Activated naive CD8-positive, alpha-beta T cell treated with anti-CD3 and anti-CD28 coated beads, Interleukin-2, amount 10 ng/mL, durations not matched to agents 7 days and 5 days (primary cell): ENCODE measurements around the gene ZNF354C. TPM values are rescaled to one million over a fixed set of nuclear protein-coding genes. Genes with fewer than 3 reads are reported as not detected.

Experiments
- ATAC-seq: fragments of 150-1000 bp; cut with Tn5 transposase; one replicate; pipeline ENCODE4 v1.10.0; 2021; ENCODE audit warnings: low read depth, moderate library complexity
- POLR2A ChIA-PET: fragments of 350-600 bp; sonication (Branson Sonifier 250); formaldehyde crosslinking; loops from one replicate; lab custom pipeline; 2021; ENCODE audit warnings: antibody characterized with exemption; lab: Charles Lee
- DNase-seq: peaks from one replicate; pipeline ENCODE4 v3.0.0; 2021
- H3K27ac Mint-ChIP-seq: one replicate; pipeline ENCODE4 v1.8.0; 2022; ENCODE audit warnings: mild to moderate bottlenecking, mixed read lengths
- H3K27me3 Mint-ChIP-seq: one replicate; pipeline ENCODE4 v1.8.0; 2022; ENCODE audit warnings: mild to moderate bottlenecking, moderate library complexity, mixed read lengths
- H3K36me3 Mint-ChIP-seq: one replicate; pipeline ENCODE4 v1.8.0; 2021; ENCODE audit warnings: mild to moderate bottlenecking, mixed read lengths
- H3K4me1 Mint-ChIP-seq: one replicate; pipeline ENCODE4 v1.8.0; 2021; ENCODE audit warnings: mixed read lengths
- H3K4me3 Mint-ChIP-seq: one replicate; pipeline ENCODE4 v1.8.0; 2022; ENCODE audit warnings: mild to moderate bottlenecking, moderate library complexity, mixed read lengths
- H3K9me3 Mint-ChIP-seq: one replicate; pipeline ENCODE4 v1.8.0; 2021; ENCODE audit warnings: mixed read lengths
- total RNA-seq, 2 experiments: library from RNA; stranded (reverse); gene quantifications; one replicate each; pipeline ENCODE4 v1.2.3, GENCODE V29; 2021

ZNF354C gene
- total RNA-seq, 2 experiments from 2014 or later, result 9.0 to 9.4 TPM

DNA sequence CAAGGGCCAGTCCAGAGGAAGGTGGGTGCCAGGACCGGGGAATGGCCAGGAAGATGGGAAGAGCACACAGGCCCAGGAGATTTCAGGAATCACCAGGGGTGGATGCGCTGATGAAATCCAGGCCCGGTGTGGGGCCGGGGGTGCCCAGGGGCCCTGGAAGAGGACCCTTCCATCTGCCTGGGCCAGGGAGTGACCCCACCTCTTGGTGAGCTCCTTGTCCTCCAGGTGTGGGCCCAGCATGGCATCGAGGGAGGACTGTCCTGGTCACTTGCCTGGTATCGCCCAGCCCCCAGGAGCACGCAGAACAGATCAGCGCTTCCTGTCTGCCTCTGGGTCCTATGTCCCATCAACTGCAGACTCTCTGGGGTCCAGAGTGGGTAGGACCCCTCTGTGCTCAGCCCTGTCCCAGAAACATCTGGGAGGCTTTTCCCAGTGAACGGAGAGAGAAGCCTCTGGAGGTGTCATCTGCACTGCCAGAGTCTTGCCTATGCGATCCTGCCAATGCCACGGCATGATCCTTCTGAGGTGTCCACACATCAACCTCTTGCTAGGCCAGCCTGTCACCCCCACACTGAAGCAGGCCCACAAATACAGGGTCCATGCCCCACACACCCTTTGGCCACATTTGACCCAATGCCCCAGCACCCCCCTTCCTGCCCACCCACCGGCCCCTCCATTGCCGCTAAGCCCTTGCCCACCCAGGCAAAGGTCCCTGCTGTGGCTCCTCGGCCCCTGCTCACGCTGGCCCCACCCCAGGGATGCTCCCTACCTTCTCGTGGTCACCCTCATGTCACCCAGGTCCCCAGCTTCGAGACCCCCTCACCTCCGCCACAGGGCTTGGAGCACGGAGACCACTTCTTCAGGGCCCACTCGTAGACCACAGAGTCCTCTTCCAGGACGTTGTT, 67.2 kb downstream of the ZNF354C start:
- POLR2A ChIA-PET, result no interaction called here
- DNase-seq (no peak), ATAC-seq (no peak)
- H3K27me3 Mint-ChIP-seq, result no peaks in the 10 kb centered on the region
- H3K27ac Mint-ChIP-seq, result no peak overlapping the region
- H3K4me3 Mint-ChIP-seq, result no peak overlapping the region
- H3K4me1 Mint-ChIP-seq, result no peaks in the 10 kb centered on the region
- no peaks in the 10 kb centered on the region for H3K36me3 Mint-ChIP-seq
- H3K9me3 Mint-ChIP-seq, result no peaks in the 10 kb centered on the region

- DNase-seq, result no peak
- no peaks in the 10 kb centered on the region for H3K4me1 Mint-ChIP-seq
- POLR2A ChIA-PET, result no interaction called here
Measured at GRCh38 chr5:179128041-179128365, 67.8 kb downstream of the ZNF354C start.

DNA sequence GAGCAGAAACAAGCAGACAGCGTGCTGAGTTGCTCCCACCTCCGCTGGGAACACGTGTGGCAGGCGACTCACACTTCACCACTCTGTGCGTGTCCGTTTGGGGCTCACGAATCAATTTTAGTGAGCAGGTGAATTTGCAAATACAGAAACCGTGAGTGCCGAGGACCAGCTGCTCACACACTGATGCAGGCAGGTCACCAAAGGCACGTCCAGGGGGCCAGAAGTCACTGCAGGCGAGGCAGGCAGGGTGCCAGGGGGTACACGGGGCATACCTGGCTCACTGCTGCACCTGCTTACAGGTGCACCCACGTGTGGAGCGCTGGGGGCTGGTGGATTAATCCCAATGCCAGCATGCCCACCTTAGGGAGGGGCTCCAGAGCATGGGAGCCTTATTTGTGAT, 68.8 kb downstream of the ZNF354C start:
- POLR2A ChIA-PET, result no interaction called here
- DNase-seq, result no peak

More at GRCh38 chr5:179128041-179128365, 67.8 kb downstream of the ZNF354C start:
- no peak overlapping the region for H3K27ac Mint-ChIP-seq
- H3K27me3 Mint-ChIP-seq, result no peaks in the 10 kb centered on the region
- no peaks in the 10 kb centered on the region for H3K36me3 Mint-ChIP-seq
- no peak for ATAC-seq
- H3K9me3 Mint-ChIP-seq, result peaks cover 2% of the 10 kb centered on the region
- H3K4me3 Mint-ChIP-seq, result no peak overlapping the region

GRCh38 chr5:179129607-179130071, 69.5 kb downstream of the ZNF354C start:
- DNase-seq (no peak), ATAC-seq (no peak)
- POLR2A ChIA-PET, result no interaction called here
- Mint-ChIP-seq H3K36me3 (no peaks in the 10 kb centered on the region), H3K4me1 (no peaks in the 10 kb centered on the region), H3K27ac (no peak overlapping the region), H3K27me3 (no peaks in the 10 kb centered on the region), H3K4me3 (no peak overlapping the region), H3K9me3 (peaks cover 5% of the 10 kb centered on the region)

More for the DNA sequence above, 68.8 kb downstream of the ZNF354C start:
- no peaks in the 10 kb centered on the region for H3K27me3 Mint-ChIP-seq
- H3K36me3 Mint-ChIP-seq, result no peaks in the 10 kb centered on the region
- H3K9me3 Mint-ChIP-seq, result peaks cover 3% of the 10 kb centered on the region
- H3K4me3 Mint-ChIP-seq, result no peak overlapping the region
- H3K27ac Mint-ChIP-seq, result no peak overlapping the region
- no peaks in the 10 kb centered on the region for H3K4me1 Mint-ChIP-seq
- no peak for ATAC-seq

DNA sequence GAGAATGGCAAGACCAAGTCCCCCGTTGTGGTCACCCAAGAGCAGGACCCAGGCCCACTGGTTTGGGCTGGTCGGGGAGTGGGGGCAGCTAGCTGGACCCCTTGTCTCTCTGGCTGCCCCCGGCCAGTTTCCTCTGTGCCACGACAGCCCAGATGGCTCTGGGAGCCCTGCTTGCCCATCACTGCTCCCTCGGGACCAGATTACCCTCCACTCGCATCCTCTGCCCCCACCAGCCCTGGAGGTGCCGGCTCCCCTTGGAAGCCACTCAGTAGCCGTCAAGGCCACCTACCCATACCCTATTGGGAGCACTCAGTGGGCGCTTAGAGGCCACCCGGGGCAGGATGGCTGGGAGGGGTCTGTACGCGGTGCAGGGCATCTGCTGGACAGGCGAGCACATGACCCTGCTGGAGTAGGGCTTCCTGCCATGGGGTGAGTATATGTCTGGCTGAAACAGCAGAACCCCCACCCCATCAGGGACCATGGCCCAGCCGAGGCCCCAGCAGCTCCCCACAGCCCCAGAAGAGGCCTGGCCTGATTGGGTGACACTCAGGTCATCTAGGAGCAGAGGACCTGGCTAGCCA, 70.0 kb downstream of the ZNF354C start:
- H3K9me3 Mint-ChIP-seq, result peaks cover 7% of the 10 kb centered on the region
- ATAC-seq (no peak), DNase-seq (no peak)
- no peak overlapping the region for H3K27ac Mint-ChIP-seq
- H3K36me3 Mint-ChIP-seq, result no peaks in the 10 kb centered on the region
- H3K4me3 Mint-ChIP-seq, result no peak overlapping the region
- no peaks in the 10 kb centered on the region for H3K4me1 Mint-ChIP-seq
- POLR2A ChIA-PET, result no interaction called here
- H3K27me3 Mint-ChIP-seq, result no peaks in the 10 kb centered on the region

GRCh38 chr5:179131321-179131835, 71.2 kb downstream of the ZNF354C start:
- DNase-seq, result no peak
- Mint-ChIP-seq H3K36me3 (no peaks in the 10 kb centered on the region), H3K27me3 (no peaks in the 10 kb centered on the region), H3K9me3 (peaks cover 7% of the 10 kb centered on the region), H3K4me3 (no peak overlapping the region), H3K27ac (no peak overlapping the region), H3K4me1 (no peaks in the 10 kb centered on the region)
- no peak for ATAC-seq
- POLR2A ChIA-PET, result no interaction called here

DNA sequence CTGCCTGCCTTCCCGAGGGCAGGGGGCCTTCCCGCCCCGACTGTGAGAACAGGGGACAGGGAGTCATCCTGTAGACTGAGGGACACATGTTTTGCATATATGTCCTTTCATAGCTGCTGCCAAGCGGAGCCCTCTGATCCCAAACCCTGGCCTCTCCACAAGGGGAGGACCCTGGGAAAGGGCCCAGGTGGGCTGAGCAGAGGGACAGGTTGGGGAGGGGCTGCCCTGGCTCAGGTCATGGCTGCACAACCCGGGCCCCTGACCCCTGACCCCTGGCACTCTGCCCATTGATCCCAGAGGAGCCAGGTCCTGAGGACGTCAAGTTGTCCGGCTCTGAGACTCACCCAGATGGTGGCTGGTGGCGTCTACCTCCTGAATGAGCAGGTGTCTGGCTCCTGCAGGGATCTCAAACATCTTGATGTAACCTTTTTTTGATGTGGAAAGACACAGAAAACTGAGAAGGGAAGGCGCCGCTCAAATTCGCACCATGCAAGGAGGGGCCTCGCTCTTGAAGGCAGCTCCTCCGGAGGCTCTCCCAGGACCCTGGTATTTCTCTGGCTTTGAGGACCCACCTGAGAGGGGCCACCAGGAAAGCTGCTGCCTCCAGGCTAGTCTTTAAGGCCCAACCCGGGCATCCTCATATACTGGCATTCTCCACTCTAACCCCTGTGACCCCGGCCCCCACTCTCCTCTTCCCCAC, 71.9 kb downstream of the ZNF354C start:
- no peak overlapping the region for H3K4me3 Mint-ChIP-seq

GRCh38 chr5:179132586-179133355, 72.6 kb downstream of the ZNF354C start:
- no peak overlapping the region for H3K27ac Mint-ChIP-seq
- peaks cover 7% of the 10 kb centered on the region for H3K9me3 Mint-ChIP-seq
- DNase-seq (no peak), ATAC-seq (no peak)
- no peaks in the 10 kb centered on the region for H3K36me3 Mint-ChIP-seq
- H3K27me3 Mint-ChIP-seq, result no peaks in the 10 kb centered on the region
- POLR2A ChIA-PET, result no interaction called here
- no peak overlapping the region for H3K4me3 Mint-ChIP-seq
- no peaks in the 10 kb centered on the region for H3K4me1 Mint-ChIP-seq

More for the DNA sequence above, 71.9 kb downstream of the ZNF354C start:
- ATAC-seq (no peak), DNase-seq (no peak)
- POLR2A ChIA-PET, result no interaction called here
- no peaks in the 10 kb centered on the region for H3K4me1 Mint-ChIP-seq
- H3K36me3 Mint-ChIP-seq, result no peaks in the 10 kb centered on the region
- H3K27ac Mint-ChIP-seq, result no peak overlapping the region
- H3K27me3 Mint-ChIP-seq, result no peaks in the 10 kb centered on the region
- peaks cover 7% of the 10 kb centered on the region for H3K9me3 Mint-ChIP-seq

Other genes with a start within 250 kb of the ZNF354C start
- gene ZNF354B, start 200.4 kb upstream of the ZNF354C start, total RNA-seq, result 10 to 100 TPM; 19.6 to 22.0 TPM
- gene ZFP2, start 164.5 kb upstream of the ZNF354C start, total RNA-seq, result under 1 TPM; 0.77 to 0.89 TPM
- gene ZNF454, start 119.2 kb upstream of the ZNF354C start, total RNA-seq, result not detected
- not detected for gene GRM6, start 65.1 kb upstream of the ZNF354C start, total RNA-seq
- gene ZNF879, start 36.6 kb upstream of the ZNF354C start, total RNA-seq, result 1 to 10 TPM; 7.5 to 8.1 TPM